Measurements from ENCODE around the gene PTGES3L.
"Not testable (repeated sequence)": the region's sequence is repeated elsewhere in the genome, so short reads cannot be mapped to it uniquely, and the experiment has no call there.

PTGES3L gene

DNA sequence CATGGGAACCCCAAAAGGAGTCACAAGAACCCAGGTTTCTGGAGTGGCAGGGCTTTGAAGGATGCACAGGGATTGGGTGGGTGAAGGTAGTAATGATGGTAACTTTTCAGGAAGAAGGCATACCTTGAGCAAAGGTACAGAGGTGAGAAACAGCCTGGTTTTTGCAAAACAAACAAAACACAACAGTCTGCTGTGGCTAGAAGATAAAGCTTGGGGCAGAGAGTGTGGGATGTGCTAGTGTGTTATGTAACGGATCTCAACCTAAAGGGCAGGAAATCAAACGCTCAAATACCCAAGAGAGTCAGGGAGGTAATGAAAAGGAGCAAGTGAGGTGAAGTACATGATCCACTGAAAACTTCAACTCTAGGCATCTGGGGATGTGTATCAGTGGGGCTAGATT lies 4.6 kb downstream of the PTGES3L start:
- H3K4me1 ChIP-seq (ENCODE audit: insufficient read depth, low read length) = peaks cover 7% of the 10 kb centered on the region
- H3K9ac ChIP-seq (ENCODE audit: low read depth, low read length) = no peak overlapping the region
- no peaks in the 10 kb centered on the region for H3K9me3 ChIP-seq (ENCODE audit: control insufficient read depth, insufficient read depth, low read length)
- no peaks in the 10 kb centered on the region; the same call in 1 of the 2 replicates for H3K36me3 ChIP-seq (ENCODE audit: insufficient read depth, low read length)

DNA sequence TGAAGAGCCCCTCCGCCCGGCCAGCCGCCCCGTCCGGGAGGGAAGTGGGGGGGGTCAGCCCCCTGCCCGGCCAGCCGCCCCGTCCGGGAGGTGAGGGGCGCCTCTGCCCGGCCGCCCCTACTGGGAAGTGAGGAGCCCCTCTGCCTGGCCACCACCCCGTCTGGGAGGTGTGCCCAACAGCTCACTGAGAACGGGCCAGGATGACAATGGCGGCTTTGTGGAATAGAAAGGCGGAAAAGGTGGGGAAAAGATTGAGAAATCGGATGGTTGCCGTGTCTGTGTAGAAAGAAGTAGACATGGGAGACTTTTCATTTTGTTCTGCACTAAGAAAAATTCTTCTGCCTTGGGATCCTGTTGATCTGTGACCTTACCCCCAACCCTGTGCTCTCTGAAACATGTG lies 6.6 kb downstream of the PTGES3L start:
- H3K4me1 ChIP-seq (ENCODE audit: insufficient read depth, low read length); H3K36me3 ChIP-seq (ENCODE audit: insufficient read depth, low read length); H3K9me3 ChIP-seq (ENCODE audit: control insufficient read depth, insufficient read depth, low read length); H3K9ac ChIP-seq (ENCODE audit: low read depth, low read length): not testable (repeated sequence)

- H3K36me3 ChIP-seq (ENCODE audit: insufficient read depth, low read length) = no peaks in the 10 kb centered on the region; the same call in 1 of the 2 replicates
- H3K4me1 ChIP-seq (ENCODE audit: insufficient read depth, low read length) = no peaks in the 10 kb centered on the region
- no peak overlapping the region for H3K9ac ChIP-seq (ENCODE audit: low read depth, low read length)
- H3K9me3 ChIP-seq (ENCODE audit: control insufficient read depth, insufficient read depth, low read length) = no peaks in the 10 kb centered on the region
Measured at GRCh38 chr17:42971589-42971988, 8.3 kb downstream of the PTGES3L start.

DNA sequence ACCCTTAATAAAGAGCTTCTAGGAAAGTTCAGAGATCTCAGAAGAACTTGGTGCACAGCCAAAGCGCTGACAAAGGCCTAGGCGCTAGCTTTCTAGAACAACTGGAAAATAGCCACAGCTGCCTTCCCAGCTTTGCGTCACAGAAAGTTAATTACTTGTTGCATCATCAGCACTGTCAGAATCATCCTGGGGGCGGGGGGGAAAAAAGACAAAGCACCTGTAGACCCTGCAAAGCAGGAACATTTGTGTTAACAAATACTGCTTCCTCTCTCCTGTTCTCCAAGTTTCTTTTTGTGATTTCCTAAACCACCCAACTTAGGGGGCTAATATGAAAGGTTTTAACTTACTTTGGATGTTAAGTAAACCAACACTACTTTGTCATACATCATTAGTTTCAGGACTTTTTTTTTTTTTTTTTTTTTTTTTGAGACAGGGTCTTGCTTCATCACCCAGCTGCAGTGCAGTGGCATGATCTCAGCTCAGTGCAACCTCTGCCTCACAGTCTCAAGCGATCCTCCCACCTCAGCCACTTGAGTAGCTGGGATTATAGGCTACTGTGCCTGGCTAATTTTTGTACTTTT lies 10.8 kb downstream of the PTGES3L start:
- Histone ChIP-seq H3K9ac (ENCODE audit: low read depth, low read length) (no peak overlapping the region), H3K9me3 (ENCODE audit: control insufficient read depth, insufficient read depth, low read length) (no peaks in the 10 kb centered on the region), H3K4me1 (ENCODE audit: insufficient read depth, low read length) (no peaks in the 10 kb centered on the region), H3K36me3 (ENCODE audit: insufficient read depth, low read length) (no peaks in the 10 kb centered on the region; the same call in 1 of the 2 replicates)

GRCh38 chr17:42967925-42968324 lies 12.0 kb downstream of the PTGES3L start:
- no peak overlapping the region for H3K9ac ChIP-seq (ENCODE audit: low read depth, low read length)
- peaks cover 5% of the 10 kb centered on the region for H3K4me1 ChIP-seq (ENCODE audit: insufficient read depth, low read length)
- H3K9me3 ChIP-seq (ENCODE audit: control insufficient read depth, insufficient read depth, low read length) = no peaks in the 10 kb centered on the region
- H3K36me3 ChIP-seq (ENCODE audit: insufficient read depth, low read length) = no peaks in the 10 kb centered on the region; the same call in 1 of the 2 replicates

GRCh38 chr17:42964161-42964932 lies 15.5 kb downstream of the PTGES3L start, which contains the start of gene AARSD1:
Gene AARSD1 (minus strand): TSS chr17:42964454. CDS start chr17:42964440, 14 bp downstream.
- Histone ChIP-seq H3K9me3 (ENCODE audit: control insufficient read depth, insufficient read depth, low read length) (no peaks in the 10 kb centered on the region), H3K36me3 (ENCODE audit: insufficient read depth, low read length) (peaks cover 25% of the 10 kb centered on the region), H3K4me1 (ENCODE audit: insufficient read depth, low read length) (peaks cover 5% of the 10 kb centered on the region), H3K9ac (ENCODE audit: low read depth, low read length) (peak within 1 kb of the TSS; percentile 86)

DNA sequence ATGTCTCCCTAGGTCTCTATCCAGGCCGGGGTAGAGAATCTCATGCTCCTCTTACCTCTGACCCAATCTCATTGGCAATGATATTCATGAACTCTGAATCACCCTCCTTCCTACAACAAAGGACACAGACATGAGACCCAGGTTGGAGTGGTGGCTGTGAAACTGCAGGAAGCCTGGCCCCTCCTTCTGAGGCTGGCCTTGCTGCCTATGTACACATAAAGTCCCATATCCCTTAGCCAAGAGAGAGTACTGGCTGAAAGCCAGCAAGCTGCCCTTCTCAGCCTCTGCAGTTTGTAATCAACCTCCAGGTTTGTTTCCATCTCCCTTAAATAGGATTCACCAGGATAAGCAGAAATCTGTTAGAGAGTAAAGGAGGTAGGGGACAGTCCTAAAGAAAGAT lies 26.2 kb downstream of the PTGES3L start:
- Histone ChIP-seq H3K9me3 (ENCODE audit: control insufficient read depth, insufficient read depth, low read length) (no peaks in the 10 kb centered on the region), H3K36me3 (ENCODE audit: insufficient read depth, low read length) (peaks cover 35% of the 10 kb centered on the region), H3K9ac (ENCODE audit: low read depth, low read length) (no peak overlapping the region), H3K4me1 (ENCODE audit: insufficient read depth, low read length) (no peaks in the 10 kb centered on the region)

- Histone ChIP-seq H3K4me1 (ENCODE audit: insufficient read depth, low read length) (no peaks in the 10 kb centered on the region), H3K36me3 (ENCODE audit: insufficient read depth, low read length) (peaks cover 21% of the 10 kb centered on the region)
Measured at GRCh38 chr17:42950044-42950783, 29.7 kb downstream of the PTGES3L start.

DNA sequence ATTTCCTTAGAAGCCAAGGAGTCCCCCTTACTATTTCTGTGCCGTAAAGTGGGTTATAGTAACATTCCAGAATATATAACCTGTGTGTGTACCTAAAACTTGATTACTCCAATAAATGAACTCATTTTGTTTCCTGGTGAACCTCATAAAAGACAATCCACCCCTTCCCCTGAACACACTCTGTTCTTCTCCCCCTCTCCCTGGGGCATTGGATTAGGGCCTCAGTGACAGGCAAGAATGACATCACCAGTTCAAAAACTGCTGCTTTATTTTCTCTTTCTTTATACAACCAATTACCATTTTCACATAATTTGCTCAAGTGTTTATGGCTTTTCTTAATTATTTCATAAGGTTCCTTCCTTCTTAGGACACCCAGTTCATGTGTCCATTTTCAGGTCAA lies 33.1 kb downstream of the PTGES3L start:
- H3K9ac ChIP-seq (ENCODE audit: low read depth, low read length) = no peak overlapping the region
- peaks cover 5% of the 10 kb centered on the region for H3K36me3 ChIP-seq (ENCODE audit: insufficient read depth, low read length)
- no peaks in the 10 kb centered on the region for H3K9me3 ChIP-seq (ENCODE audit: control insufficient read depth, insufficient read depth, low read length)
- no peaks in the 10 kb centered on the region for H3K4me1 ChIP-seq (ENCODE audit: insufficient read depth, low read length)

More at GRCh38 chr17:42950044-42950783, 29.7 kb downstream of the PTGES3L start:
- Histone ChIP-seq H3K9me3 (ENCODE audit: control insufficient read depth, insufficient read depth, low read length) (no peaks in the 10 kb centered on the region), H3K9ac (ENCODE audit: low read depth, low read length) (no peak overlapping the region)

DNA sequence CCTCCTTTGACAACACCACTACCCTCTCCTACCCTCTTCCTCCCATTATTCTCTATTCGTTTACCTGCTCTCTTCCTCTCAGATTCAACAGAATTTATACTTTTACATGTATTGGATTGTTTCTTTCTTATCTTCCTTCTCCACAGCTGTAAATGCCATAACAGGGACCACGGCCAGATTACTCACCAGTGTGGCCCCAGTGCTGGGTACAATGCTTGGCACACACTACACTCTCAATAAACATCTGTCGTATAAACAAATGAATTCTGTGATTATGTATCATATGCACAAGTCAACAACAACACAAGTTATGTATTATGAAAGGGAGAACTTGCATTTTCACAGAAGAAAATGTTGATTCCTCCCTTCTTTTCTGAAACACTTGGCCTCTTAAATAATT lies 35.7 kb downstream of the PTGES3L start:
- H3K4me1 ChIP-seq (ENCODE audit: insufficient read depth, low read length) = no peaks in the 10 kb centered on the region
- H3K9ac ChIP-seq (ENCODE audit: low read depth, low read length) = no peak overlapping the region
- H3K36me3 ChIP-seq (ENCODE audit: insufficient read depth, low read length) = no peaks in the 10 kb centered on the region
- no peaks in the 10 kb centered on the region for H3K9me3 ChIP-seq (ENCODE audit: control insufficient read depth, insufficient read depth, low read length)

DNA sequence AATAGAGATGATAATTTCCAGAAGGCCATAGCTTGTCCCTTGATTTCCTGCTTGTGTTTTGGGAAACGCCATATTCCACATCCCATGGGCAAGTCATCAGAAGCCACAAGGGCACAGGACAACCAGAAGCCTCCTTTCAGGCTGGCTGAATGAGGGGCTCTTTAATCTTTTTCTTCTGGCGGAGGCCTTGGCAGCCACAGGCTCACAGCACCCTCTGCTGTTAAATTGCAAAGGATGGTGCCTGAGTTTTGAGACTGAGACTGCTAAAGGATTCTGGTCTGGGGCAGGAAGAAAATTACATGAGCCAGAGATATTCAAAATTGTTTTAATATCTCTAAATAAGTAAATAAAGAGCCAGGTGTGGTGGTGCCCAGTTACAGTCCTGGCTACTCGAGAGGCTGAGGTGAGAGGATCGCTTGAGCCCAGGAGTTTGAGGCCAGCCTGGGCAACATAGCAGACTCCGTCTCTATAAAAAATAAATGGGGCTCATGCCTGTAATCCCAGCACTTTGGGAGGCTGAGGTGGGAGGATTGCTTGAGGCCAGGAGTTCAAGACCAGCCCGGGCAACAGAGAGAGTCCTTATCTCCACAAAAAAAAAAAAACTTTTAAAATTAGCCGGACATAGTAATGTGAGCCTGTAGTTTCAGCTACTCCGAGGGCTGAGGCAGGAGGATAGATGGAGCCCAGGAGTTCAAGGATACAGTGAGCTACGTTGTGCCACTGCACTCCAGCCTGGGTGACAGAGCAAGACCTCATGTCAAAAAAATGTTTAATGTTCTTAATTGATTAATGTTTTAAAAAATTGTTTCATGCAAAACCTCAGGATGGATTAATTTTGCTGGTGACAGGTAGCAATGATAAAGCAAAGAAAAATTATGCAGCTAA lies 41.9 kb downstream of the PTGES3L start:
- H3K36me3 ChIP-seq (ENCODE audit: insufficient read depth, low read length) = no peaks in the 10 kb centered on the region
- H3K9ac ChIP-seq (ENCODE audit: low read depth, low read length) = no peak overlapping the region
- no peaks in the 10 kb centered on the region for H3K9me3 ChIP-seq (ENCODE audit: control insufficient read depth, insufficient read depth, low read length)
- no peaks in the 10 kb centered on the region for H3K4me1 ChIP-seq (ENCODE audit: insufficient read depth, low read length)

DNA sequence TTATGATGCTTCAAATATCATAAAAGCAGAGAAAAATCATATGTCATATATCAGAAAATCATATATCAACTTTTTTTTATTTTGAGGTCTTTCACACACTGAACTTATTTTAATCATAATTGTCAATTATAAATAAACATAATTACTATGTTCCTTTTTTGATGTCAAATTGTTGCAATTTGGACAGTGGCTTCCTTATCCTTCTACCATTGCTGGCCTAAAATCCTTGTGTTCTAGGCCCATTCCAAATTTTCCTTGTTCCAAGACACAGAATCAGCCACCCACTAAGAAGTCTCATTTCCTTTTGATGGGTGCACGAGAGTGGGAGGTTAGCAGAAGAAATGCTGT lies 50.4 kb downstream of the PTGES3L start:
- no peaks in the 10 kb centered on the region for H3K36me3 ChIP-seq (ENCODE audit: insufficient read depth, low read length)
- no peak overlapping the region for H3K9ac ChIP-seq (ENCODE audit: low read depth, low read length)
- H3K9me3 ChIP-seq (ENCODE audit: control insufficient read depth, insufficient read depth, low read length) = no peaks in the 10 kb centered on the region
- peaks cover 8% of the 10 kb centered on the region for H3K4me1 ChIP-seq (ENCODE audit: insufficient read depth, low read length)

DNA sequence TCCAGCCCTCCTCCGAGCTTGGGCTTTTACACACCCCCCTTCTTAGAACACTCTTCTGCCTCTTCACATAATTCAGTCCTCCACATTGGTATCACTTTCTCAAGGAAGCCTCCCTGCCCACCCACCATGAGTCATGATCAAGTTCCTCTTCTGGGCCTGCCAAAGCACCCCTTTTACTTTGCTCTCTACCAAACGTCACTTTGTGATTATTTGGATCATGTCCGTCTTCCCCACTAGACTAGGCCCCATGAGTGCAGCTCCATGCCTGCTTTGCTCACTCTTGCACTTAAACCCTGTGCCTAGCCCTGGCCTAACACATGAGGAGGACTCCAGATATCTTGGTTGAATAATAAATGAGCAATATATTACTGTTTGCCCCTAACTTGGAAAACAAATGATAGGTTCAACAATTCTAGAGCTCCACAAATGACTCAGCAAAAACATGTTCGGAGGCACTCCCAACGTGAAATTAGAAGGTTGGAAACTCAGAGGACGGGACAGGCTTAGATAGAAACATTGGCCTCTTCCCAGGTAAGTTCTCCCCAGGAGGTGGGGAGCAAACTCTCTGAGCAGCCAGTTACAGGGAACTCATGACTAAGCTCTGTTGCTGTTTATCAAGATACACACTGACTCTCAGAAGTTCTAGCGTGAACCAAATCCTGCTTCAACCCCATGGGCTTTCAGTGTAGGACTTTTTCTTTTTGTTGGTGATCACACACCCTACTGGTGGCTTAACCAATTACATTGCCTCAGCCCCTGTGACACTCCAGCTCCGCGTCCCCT lies 51.0 kb downstream of the PTGES3L start:
- H3K36me3 ChIP-seq (ENCODE audit: insufficient read depth, low read length) = no peaks in the 10 kb centered on the region
- no peak overlapping the region for H3K9ac ChIP-seq (ENCODE audit: low read depth, low read length)
- H3K9me3 ChIP-seq (ENCODE audit: control insufficient read depth, insufficient read depth, low read length) = no peaks in the 10 kb centered on the region
- peaks cover 8% of the 10 kb centered on the region for H3K4me1 ChIP-seq (ENCODE audit: insufficient read depth, low read length)

Measured in ES-I3 (cell line).